ENCODE results near the gene SLC25A38.

SLC25A38 gene

GRCh38 chr3:39378088-39378487 is 5.1 kb upstream of the SLC25A38 start:
- no peak for DNase-seq

- DNase-seq, result no peak
Observed at GRCh38 chr3:39378957-39379777, 4.0 kb upstream of the SLC25A38 start.

- DNase-seq, result no peak
Observed at GRCh38 chr3:39379778-39380155, 3.4 kb upstream of the SLC25A38 start.

GRCh38 chr3:39381432-39381831 is 1.7 kb upstream of the SLC25A38 start:
- no peak for DNase-seq

GRCh38 chr3:39383881-39384664 is 903 bp downstream of the SLC25A38 start:
- DNase-seq, result no peak

- no peak for DNase-seq
Observed at GRCh38 chr3:39384665-39385000, 1.5 kb downstream of the SLC25A38 start.

GRCh38 chr3:39385456-39386090 is 2.4 kb downstream of the SLC25A38 start:
- no peak for DNase-seq

- no peak for DNase-seq
Observed at GRCh38 chr3:39386318-39386717, 3.1 kb downstream of the SLC25A38 start.

- no peak for DNase-seq
Observed at GRCh38 chr3:39387411-39387975, 4.3 kb downstream of the SLC25A38 start.

GRCh38 chr3:39388153-39388552 is 5.0 kb downstream of the SLC25A38 start:
- DNase-seq, result no peak

- no peak for DNase-seq
Observed at GRCh38 chr3:39388741-39389248, 5.6 kb downstream of the SLC25A38 start.

GRCh38 chr3:39390181-39390580 is 7.0 kb downstream of the SLC25A38 start:
- DNase-seq, result no peak

GRCh38 chr3:39396690-39397089 is 13.5 kb downstream of the SLC25A38 start:
- DNase-seq, result no peak

GRCh38 chr3:39398700-39399099 is 15.5 kb downstream of the SLC25A38 start:
- DNase-seq, result no peak

GRCh38 chr3:39401983-39402382 is 18.8 kb downstream of the SLC25A38 start:
- DNase-seq, result no peak

GRCh38 chr3:39404943-39405686 is 21.9 kb downstream of the SLC25A38 start:
- DNase-seq, result no peak

GRCh38 chr3:39405687-39406367 is 22.7 kb downstream of the SLC25A38 start:
- DNase-seq, result no peak

GRCh38 chr3:39406368-39407258 is 23.4 kb downstream of the SLC25A38 start, which contains the start of gene RPSA:
Gene RPSA (plus strand): TSS chr3:39406720. CDS start chr3:39407654, 934 bp downstream.
- DNase-seq, result peak; percentile 74

- no peak for DNase-seq
Observed at GRCh38 chr3:39407259-39407629, 24.1 kb downstream of the SLC25A38 start.

- DNase-seq, result no peak
Observed at GRCh38 chr3:39407773-39408492, 24.8 kb downstream of the SLC25A38 start.
